GM18507 (cell line): ENCODE measurements around the gene PNLDC1.
A peak's percentile ranks its signal among the peaks of the same experiment; 100 is the strongest.
"Not testable (repeated sequence)": the region's sequence is repeated elsewhere in the genome, so short reads cannot be mapped to it uniquely, and the experiment has no call there.

Experiments
- DNase-seq: peaks from one replicate; pipeline ENCODE4 v3.0.0; 2011; ENCODE audit warnings: low read depth; ENCODE audit not compliant: insufficient read length; ENCODE audit errors: extremely low spot score
- FAIRE-seq: peaks from 2 replicates; lab custom pipeline; 2011; peaks lifted over from hg19 to GRCh38; lab: Jason Lieb, UNC

Gene PNLDC1

DNA sequence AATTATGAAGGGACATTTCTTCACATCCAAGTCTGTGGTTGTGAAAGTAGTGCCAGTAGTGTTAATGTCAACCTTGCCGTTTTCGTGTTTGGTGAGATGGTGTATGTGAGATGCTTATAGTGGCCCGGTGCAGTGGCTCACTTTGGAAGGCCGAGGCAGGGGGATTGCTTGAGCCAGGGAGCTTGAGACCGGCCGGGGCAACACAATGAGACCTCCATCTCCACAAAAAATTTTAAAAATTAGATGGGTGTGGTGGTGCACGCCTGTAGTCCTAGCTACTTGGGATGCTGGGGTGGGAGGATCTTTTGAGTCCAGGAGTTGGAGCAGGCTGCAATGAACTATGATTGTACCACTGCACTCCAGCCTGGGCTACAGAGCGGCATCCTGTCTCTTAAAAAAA, 37.4 kb downstream of the PNLDC1 start:
- FAIRE-seq (no peak), DNase-seq (no peak)

GRCh38 chr6:159838020-159838744, 38.1 kb downstream of the PNLDC1 start:
- no peak for FAIRE-seq
- DNase-seq: no peak

GRCh38 chr6:159842035-159842434, 42.0 kb downstream of the PNLDC1 start:
- FAIRE-seq: no peak
- no peak for DNase-seq

- FAIRE-seq (no peak), DNase-seq (no peak)
These were observed 44.9 kb downstream of the PNLDC1 start for GRCh38 chr6:159844737-159845645.

DNA sequence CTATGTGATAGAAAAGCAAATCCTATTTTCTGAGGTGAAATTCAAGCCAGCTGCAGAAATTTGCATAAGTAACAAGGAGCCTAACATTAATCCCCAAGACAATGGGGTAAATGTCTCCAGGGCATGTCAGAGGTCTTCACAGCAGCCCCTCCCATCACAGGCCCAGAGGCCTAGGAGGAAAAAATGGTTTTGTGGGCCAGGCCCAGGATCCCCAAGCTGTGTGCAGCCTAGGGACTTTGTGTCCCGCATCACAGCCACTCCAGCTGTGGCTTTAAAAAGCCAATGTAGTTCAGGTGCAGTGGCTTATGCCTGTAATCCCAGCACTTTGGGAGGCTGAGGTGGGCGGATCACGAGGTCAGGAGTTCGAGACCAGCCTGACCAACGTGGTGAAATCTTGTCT, 48.5 kb downstream of the PNLDC1 start:
- FAIRE-seq, DNase-seq: not testable (repeated sequence)

- not testable (repeated sequence) for FAIRE-seq
These were observed 49.8 kb downstream of the PNLDC1 start for GRCh38 chr6:159849851-159850250.

GRCh38 chr6:159852877-159853276, 52.8 kb downstream of the PNLDC1 start:
- DNase-seq (no peak), FAIRE-seq (peak; percentile 41)

More at GRCh38 chr6:159849851-159850250, 49.8 kb downstream of the PNLDC1 start:
- not testable (repeated sequence) for DNase-seq

- no peak for FAIRE-seq
- no peak for DNase-seq
These were observed 53.7 kb downstream of the PNLDC1 start for GRCh38 chr6:159853754-159854153.

GRCh38 chr6:159854959-159855358, 54.9 kb downstream of the PNLDC1 start:
- DNase-seq (no peak), FAIRE-seq (no peak)

- FAIRE-seq (no peak), DNase-seq (no peak)
These were observed 58.2 kb downstream of the PNLDC1 start for GRCh38 chr6:159858259-159858658.

- no peak for FAIRE-seq
- no peak for DNase-seq
These were observed 60.4 kb downstream of the PNLDC1 start for GRCh38 chr6:159860482-159860881.

DNA sequence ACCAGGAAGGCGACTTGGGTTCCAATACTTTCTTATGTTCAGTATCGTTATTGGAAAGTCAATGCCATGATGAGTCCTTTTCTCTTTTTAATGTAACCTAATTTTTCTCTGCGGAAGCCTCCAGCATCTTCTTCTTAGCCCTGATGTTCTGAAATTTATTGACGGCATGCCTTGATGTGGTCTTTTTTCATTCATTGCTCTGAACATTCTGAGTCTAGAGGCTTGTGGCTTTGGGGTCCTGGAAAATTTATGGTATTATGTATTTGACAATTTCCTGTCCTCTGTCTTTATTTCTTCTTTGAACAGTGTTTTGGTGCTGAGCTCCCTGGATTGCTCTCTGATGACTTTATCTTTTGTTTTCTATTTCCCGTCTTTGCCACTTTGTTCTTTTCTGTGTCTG, 62.0 kb downstream of the PNLDC1 start:
- DNase-seq: no peak
- FAIRE-seq: no peak

DNA sequence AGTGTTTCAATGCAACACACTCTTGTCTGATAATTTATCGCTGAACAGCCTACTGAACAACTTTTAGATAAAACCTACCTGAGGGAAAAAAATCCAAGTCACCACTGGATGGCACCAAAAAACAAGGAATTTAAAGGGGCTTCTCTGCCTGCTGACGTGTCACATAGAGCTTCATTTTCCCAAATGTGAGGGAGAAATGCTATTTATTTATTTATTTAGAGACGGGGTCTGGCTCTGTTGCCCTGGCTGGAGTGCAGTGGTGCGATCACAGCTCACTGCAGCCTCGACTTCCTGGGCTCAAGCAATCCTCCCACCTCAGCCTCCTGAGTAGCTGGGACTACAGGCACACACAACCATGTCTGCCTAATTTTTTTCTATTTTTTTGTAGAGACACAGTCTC, 63.3 kb downstream of the PNLDC1 start:
- FAIRE-seq (peak; percentile 83), DNase-seq (peak; percentile 48)

DNA sequence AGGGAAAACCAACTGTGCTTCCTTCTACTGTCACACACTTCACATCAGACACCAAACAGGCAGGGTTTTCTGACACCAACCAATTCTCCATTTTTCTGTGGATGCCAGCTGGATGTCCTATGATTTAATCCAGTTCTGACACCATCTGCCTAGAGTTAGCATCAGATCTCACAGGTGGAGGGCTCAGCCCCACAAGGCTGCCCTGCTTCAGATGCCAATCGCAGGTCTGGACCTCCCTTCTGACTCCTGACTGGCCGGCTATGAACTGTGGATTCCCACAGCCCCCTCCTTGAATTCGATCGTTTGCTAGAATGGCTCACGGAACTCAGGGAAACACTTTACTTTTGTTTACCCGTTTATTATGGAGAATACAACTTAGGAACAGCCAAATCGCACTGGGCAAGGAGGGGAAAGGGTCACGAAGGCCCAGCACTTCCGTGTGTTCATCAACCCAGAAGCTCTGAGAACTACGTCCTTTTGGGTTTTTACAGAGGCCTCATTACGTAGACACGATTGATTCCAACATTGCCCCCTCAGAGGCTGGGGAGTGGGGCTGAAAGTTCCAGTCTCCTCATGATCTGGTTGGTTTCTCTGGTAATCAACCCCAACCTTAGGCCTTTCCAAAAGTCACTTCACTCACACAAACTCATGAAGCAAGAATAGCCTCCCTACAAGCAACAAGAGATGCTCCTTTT, 65.3 kb downstream of the PNLDC1 start:
- FAIRE-seq (no peak), DNase-seq (no peak)

- DNase-seq (no peak), FAIRE-seq (no peak)
These were observed 66.5 kb downstream of the PNLDC1 start for GRCh38 chr6:159866286-159867247.
